Neural progenitor cell (in vitro differentiated cells): ENCODE results near the gene SVOP. TPM values are rescaled to one million over a fixed set of nuclear protein-coding genes. Genes with fewer than 3 reads are reported as not detected.
A peak's percentile ranks its signal among the peaks of the same experiment; 100 is the strongest.

ENCODE experiments used
- DNase-seq: peaks from one replicate; pipeline ENCODE4 v3.0.0-alpha.2; 2016; ENCODE audit warnings: low spot score
- H2AFZ ChIP-seq: fragments of 200-600 bp; sonication (generic); replicated peaks from 2 replicates; pipeline ENCODE4 v1.6.1; 2016; ENCODE audit warnings: antibody characterized with exemption
- H3F3A ChIP-seq: fragments of 200-600 bp; sonication (generic); 2 replicates; pipeline ENCODE4 v1.6.1; 2016; ENCODE audit warnings: antibody characterized with exemption, low read depth
- H3K27ac ChIP-seq: fragments of 200-600 bp; sonication (generic); 2 replicates; pipeline ENCODE4 v1.5.1; 2016; ENCODE audit warnings: mild to moderate bottlenecking
- H3K27me3 ChIP-seq: fragments of 200-600 bp; sonication (generic); 2 replicates; pipeline ENCODE4 v1.6.1; 2016; ENCODE audit warnings: mild to moderate bottlenecking, moderate library complexity
- H3K36me3 ChIP-seq: fragments of 200-600 bp; sonication (generic); 2 replicates; pipeline ENCODE4 v1.5.1; 2016
- H3K4me1 ChIP-seq: fragments of 200-600 bp; sonication (generic); 2 replicates; pipeline ENCODE4 v1.6.1; 2016; ENCODE audit warnings: mixed run types
- H3K4me2 ChIP-seq: fragments of 200-600 bp; sonication (generic); 2 replicates; pipeline ENCODE4 v1.6.1; 2016
- H3K4me3 ChIP-seq: fragments of 200-600 bp; sonication (generic); 2 replicates; pipeline ENCODE4 v1.5.1; 2016
- H3K79me2 ChIP-seq: fragments of 200-600 bp; sonication (generic); 2 replicates; pipeline ENCODE4 v1.6.1; 2016; ENCODE audit warnings: low read depth
- H3K9ac ChIP-seq: fragments of 200-600 bp; sonication (generic); 2 replicates; pipeline ENCODE4 v1.6.1; 2016
- H3K9me3 ChIP-seq: fragments of 200-600 bp; sonication (generic); 2 replicates; pipeline ENCODE4 v1.5.1; 2016; ENCODE audit warnings: low read depth
- H4K20me1 ChIP-seq: fragments of 200-600 bp; sonication (generic); 2 replicates; pipeline ENCODE4 v1.6.1; 2016; ENCODE audit warnings: low read depth
- H3K27ac Mint-ChIP-seq: 3 replicates; pipeline ENCODE4 v1.8.0; 2021; ENCODE audit warnings: mixed read lengths
- H3K27me3 Mint-ChIP-seq: 2 replicates; pipeline ENCODE4 v1.8.0; 2022; ENCODE audit warnings: low read depth, mild to moderate bottlenecking, inconsistent platforms, moderate library complexity, mixed read lengths; ENCODE audit not compliant: insufficient read depth
- H3K36me3 Mint-ChIP-seq: 3 replicates; pipeline ENCODE4 v1.8.0; 2021; ENCODE audit warnings: mixed read lengths
- H3K4me1 Mint-ChIP-seq: 3 replicates; pipeline ENCODE4 v1.8.0; 2021; ENCODE audit warnings: mixed read lengths
- H3K4me3 Mint-ChIP-seq: 3 replicates; pipeline ENCODE4 v1.8.0; 2021; ENCODE audit warnings: mild to moderate bottlenecking, moderate library complexity, mixed read lengths
- H3K9me3 Mint-ChIP-seq: 3 replicates; pipeline ENCODE4 v1.8.0; 2020; ENCODE audit warnings: mixed read lengths
- CTCF ChIP-seq: fragments of 200-600 bp; sonication (generic); IDR thresholded peaks from 2 replicates; pipeline ENCODE4 v1.5.1; 2017; ENCODE audit warnings: antibody characterized with exemption, mild to moderate bottlenecking
- EZH2 ChIP-seq: fragments of 200-600 bp; sonication (generic); IDR thresholded peaks from 2 replicates; pipeline ENCODE4 v1.6.1; 2017; ENCODE audit warnings: antibody characterized with exemption, mild to moderate bottlenecking, moderate library complexity
- EZH2phosphoT487 ChIP-seq: fragments of 200-600 bp; sonication (generic); IDR thresholded peaks from 2 replicates; pipeline ENCODE4 v1.6.1; 2017; ENCODE audit warnings: antibody characterized with exemption
- total RNA-seq: library from RNA; depleted of rRNA; stranded (reverse); fragments of >200 nt; gene quantifications from 2 replicates; pipeline ENCODE4 v1.2.3, GENCODE V29; 2015; ENCODE audit warnings: low replicate concordance

SVOP gene
- total RNA-seq, 1 donor from 2014 or later = not detected

- Mint-ChIP-seq H3K9me3 (no peaks in the 10 kb centered on the region), H3K27ac (no peak overlapping the region), H3K27me3 (peaks cover 2% of the 10 kb centered on the region), H3K36me3 (no peaks in the 10 kb centered on the region), H3K4me1 (no peaks in the 10 kb centered on the region), H3K4me3 (no peak overlapping the region)
- peak; percentile 5 for DNase-seq
- no peak overlapping the region for H2AFZ ChIP-seq
- H3K9me3 ChIP-seq = no peaks in the 10 kb centered on the region
- no peak overlapping the region for H3K27ac ChIP-seq
- no peaks in the 10 kb centered on the region for H4K20me1 ChIP-seq
- H3K9ac ChIP-seq = no peak overlapping the region
- no peaks in the 10 kb centered on the region for H3F3A ChIP-seq
- no peaks in the 10 kb centered on the region for H3K36me3 ChIP-seq
- H3K27me3 ChIP-seq = no peaks in the 10 kb centered on the region
- H3K4me3 ChIP-seq = no peak overlapping the region
- no peaks in the 10 kb centered on the region for H3K4me1 ChIP-seq
- no peaks in the 10 kb centered on the region for H3K79me2 ChIP-seq
- H3K4me2 ChIP-seq = no peak overlapping the region
- TF ChIP-seq EZH2 (no peak), EZH2phosphoT487 (no peak), CTCF (no peak)
These were observed 11.1 kb downstream of the SVOP start for GRCh38 chr12:109009766-109010165.

GRCh38 chr12:109004017-109004416 lies 16.9 kb downstream of the SVOP start:
- no peak overlapping the region for H3K4me2 ChIP-seq
- H3K4me3 ChIP-seq = no peak overlapping the region
- Mint-ChIP-seq H3K36me3 (no peaks in the 10 kb centered on the region), H3K4me3 (no peak overlapping the region), H3K27me3 (peaks cover 2% of the 10 kb centered on the region), H3K27ac (no peak overlapping the region), H3K9me3 (no peaks in the 10 kb centered on the region), H3K4me1 (no peaks in the 10 kb centered on the region)
- H4K20me1 ChIP-seq = no peaks in the 10 kb centered on the region
- no peaks in the 10 kb centered on the region for H3K36me3 ChIP-seq
- no peaks in the 10 kb centered on the region for H3K4me1 ChIP-seq
- H2AFZ ChIP-seq = no peak overlapping the region
- H3F3A ChIP-seq = no peaks in the 10 kb centered on the region
- H3K9ac ChIP-seq = no peak overlapping the region
- no peaks in the 10 kb centered on the region for H3K27me3 ChIP-seq
- H3K79me2 ChIP-seq = no peaks in the 10 kb centered on the region
- H3K27ac ChIP-seq = no peak overlapping the region
- DNase-seq = no peak
- no peak for TF ChIP-seq EZH2phosphoT487
- no peak for TF ChIP-seq CTCF
- TF ChIP-seq EZH2 = no peak
- H3K9me3 ChIP-seq = no peaks in the 10 kb centered on the region

GRCh38 chr12:108996320-108996719 lies 24.5 kb downstream of the SVOP start:
- Mint-ChIP-seq H3K4me1 (peaks cover 6% of the 10 kb centered on the region), H3K27ac (peak overlapping the region; percentile 76), H3K9me3 (peaks cover 2% of the 10 kb centered on the region), H3K36me3 (no peaks in the 10 kb centered on the region), H3K4me3 (no peak overlapping the region), H3K27me3 (no peaks in the 10 kb centered on the region)
- Histone ChIP-seq H3K4me2 (no peak overlapping the region), H4K20me1 (no peaks in the 10 kb centered on the region), H3K4me3 (no peak overlapping the region), H3K79me2 (no peaks in the 10 kb centered on the region), H3K9me3 (no peaks in the 10 kb centered on the region), H3K4me1 (no peaks in the 10 kb centered on the region), H3K27me3 (no peaks in the 10 kb centered on the region), H3K9ac (no peak overlapping the region), H2AFZ (peak overlapping the region; percentile 61), H3F3A (no peaks in the 10 kb centered on the region), H3K36me3 (no peaks in the 10 kb centered on the region), H3K27ac (no peak overlapping the region)
- no peak for DNase-seq
- TF ChIP-seq CTCF (no peak), EZH2phosphoT487 (no peak), EZH2 (no peak)
